ENCODE measurements around the gene NELL1. TPM values are rescaled to one million over a fixed set of nuclear protein-coding genes. Genes with fewer than 3 reads are reported as not detected.

The NELL1 gene
- total and polyA plus RNA-seq, 7 donors = 0.01 TPM; not detected in 6

DNA sequence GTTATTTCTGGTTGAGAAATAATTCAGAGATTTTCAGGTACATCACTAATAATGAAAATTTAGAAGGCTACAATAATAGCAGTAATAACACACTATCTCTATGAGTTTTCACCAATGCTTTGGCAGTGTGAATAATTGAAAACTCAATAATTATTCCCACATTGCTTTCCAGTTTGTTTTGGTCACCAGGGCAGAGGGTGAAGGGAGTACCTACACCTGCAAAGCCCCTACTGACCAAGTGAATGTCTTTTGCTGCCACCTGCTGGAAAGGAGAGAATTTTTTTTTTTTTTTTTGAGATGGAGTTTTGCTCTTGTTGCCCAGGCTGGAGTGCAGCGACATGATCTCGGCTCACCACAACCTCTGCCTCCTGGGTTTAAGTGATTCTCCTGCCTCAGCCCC, 3.2 kb downstream of the NELL1 start:
- TF ChIP-seq CTCF (IDR thresholded peaks at IDR 0.05) = peak; percentile 21
- ATAC-seq (no peak), DNase-seq (no peak)
- WGBS, 3 donors = 15 to 31% (median 18%) methylated on average over 2 of the region's 2 CpGs
- Histone ChIP-seq H3K27me3 (ENCODE audit: insufficient read depth in 3 of 3, low read length in 2 of 3) (peaks cover 0 to 53% (median 19%) of the 10 kb centered on the region in 3 donors), H3K36me3 (ENCODE audit: insufficient read depth in 1 of 2, low read depth in 1 of 2) (no peaks in the 10 kb centered on the region), H3K4me3 (no peak overlapping the region), H3K4me1 (peaks cover 4% of the 10 kb centered on the region), H3K9me3 (no peaks in the 10 kb centered on the region), H3K27ac (no peak overlapping the region)
- intact Hi-C loops (cut with DNase I) = no loop called here

- TF ChIP-seq CTCF (IDR thresholded peaks at IDR 0.05) = no peak
- ATAC-seq (no peak), DNase-seq (no peak)
- Histone ChIP-seq H3K27me3 (ENCODE audit: insufficient read depth in 3 of 3, low read length in 2 of 3) (peaks cover 0 to 18% (median 0%) of the 10 kb centered on the region in 3 donors), H3K36me3 (ENCODE audit: insufficient read depth in 1 of 2, low read depth in 1 of 2) (no peaks in the 10 kb centered on the region), H3K27ac (no peak overlapping the region), H3K4me3 (no peak overlapping the region), H3K9me3 (no peaks in the 10 kb centered on the region), H3K4me1 (no peaks in the 10 kb centered on the region)
- 88 to 100% (median 93%) methylated on average over 2 of the region's 2 CpGs for WGBS, 3 donors
- intact Hi-C loops (cut with DNase I) = no loop called here
Observed at GRCh38 chr11:20676658-20677057, 7.3 kb downstream of the NELL1 start.

GRCh38 chr11:20688761-20689160, 19.4 kb downstream of the NELL1 start:
- H3K4me3 ChIP-seq = no peak overlapping the region
- no peak for DNase-seq
- H3K36me3 ChIP-seq (ENCODE audit: insufficient read depth in 1 of 2, low read depth in 1 of 2) = no peaks in the 10 kb centered on the region
- no peak for TF ChIP-seq CTCF (IDR thresholded peaks at IDR 0.05)
- 64 to 74% (median 68%) methylated on average over 3 of the region's 3 CpGs for WGBS, 3 donors
- no peak for ATAC-seq
- intact Hi-C loops (cut with DNase I) = no loop called here
- H3K27ac ChIP-seq = no peak overlapping the region
- H3K27me3 ChIP-seq (ENCODE audit: insufficient read depth in 3 of 3, low read length in 2 of 3) = no peaks in the 10 kb centered on the region
- H3K9me3 ChIP-seq = no peaks in the 10 kb centered on the region
- no peaks in the 10 kb centered on the region for H3K4me1 ChIP-seq

DNA sequence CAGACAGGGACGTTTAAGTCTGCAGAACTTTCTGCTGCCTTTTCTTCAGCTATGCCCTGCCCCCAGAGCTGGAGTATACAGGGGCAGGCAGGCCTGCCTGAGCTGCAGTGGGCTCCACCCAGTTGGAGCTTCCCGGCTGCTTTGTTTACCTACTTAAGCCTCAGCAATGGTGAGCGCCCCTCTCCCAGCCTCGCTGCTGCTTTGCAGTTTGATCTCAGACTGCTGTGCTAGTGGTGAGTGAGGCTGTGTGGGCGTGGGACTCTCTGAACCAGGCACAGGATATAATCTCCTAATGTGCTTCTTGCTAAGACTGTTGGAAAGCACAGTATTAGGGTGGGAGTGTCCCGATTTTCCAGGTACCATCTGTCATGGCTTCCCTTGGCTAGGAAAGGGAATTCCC, 38.5 kb downstream of the NELL1 start:
- no peak overlapping the region for H3K4me3 ChIP-seq
- DNase-seq (no peak), ATAC-seq (no peak)
- H3K27ac ChIP-seq = no peak overlapping the region
- intact Hi-C loops (cut with DNase I) = no loop called here
- H3K9me3 ChIP-seq = no peaks in the 10 kb centered on the region
- TF ChIP-seq CTCF (IDR thresholded peaks at IDR 0.05) = no peak
- H3K27me3 ChIP-seq (ENCODE audit: insufficient read depth in 3 of 3, low read length in 2 of 3) = no peaks in the 10 kb centered on the region
- H3K4me1 ChIP-seq = no peaks in the 10 kb centered on the region
- WGBS, 3 donors = 62 to 75% (median 70%) methylated on average over 6 of the region's 6 CpGs
- H3K36me3 ChIP-seq (ENCODE audit: insufficient read depth in 1 of 2, low read depth in 1 of 2) = no peaks in the 10 kb centered on the region

DNA sequence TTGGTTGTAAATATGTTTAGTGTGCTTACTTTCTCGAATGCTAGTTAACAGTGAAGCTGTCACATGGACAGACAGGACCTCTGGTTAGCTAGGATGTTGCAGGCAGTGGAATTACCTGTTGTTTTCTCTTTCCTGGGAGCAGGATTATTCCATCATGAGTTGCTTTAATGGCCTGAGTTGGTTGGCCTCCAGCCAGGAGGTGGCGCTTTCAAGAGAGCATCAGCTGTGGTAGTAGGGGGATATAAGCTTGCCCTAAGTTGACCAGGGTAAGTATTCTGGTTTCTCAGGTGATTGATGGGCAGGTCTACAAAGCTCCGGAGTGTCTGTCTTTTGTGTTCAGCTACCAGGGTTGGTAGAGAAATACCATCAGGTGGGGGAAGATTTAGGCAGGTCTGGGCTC, 43.5 kb downstream of the NELL1 start:
- Histone ChIP-seq H3K36me3 (ENCODE audit: insufficient read depth in 1 of 2, low read depth in 1 of 2) (no peaks in the 10 kb centered on the region), H3K27ac (no peak overlapping the region), H3K4me1 (no peaks in the 10 kb centered on the region), H3K4me3 (no peak overlapping the region), H3K9me3 (no peaks in the 10 kb centered on the region), H3K27me3 (ENCODE audit: insufficient read depth in 3 of 3, low read length in 2 of 3) (no peaks in the 10 kb centered on the region)
- TF ChIP-seq CTCF (IDR thresholded peaks at IDR 0.05) = no peak
- WGBS, 3 donors = 74 to 81% (median 79%) methylated on average over 3 of the region's 3 CpGs
- intact Hi-C loops (cut with DNase I) = no loop called here
- ATAC-seq (no peak), DNase-seq (no peak)

Measured in psoas muscle (tissue), 8 donors.